GM19463 (cell line): ENCODE data around the gene ARHGAP9.
"Not testable (repeated sequence)": the region's sequence is repeated elsewhere in the genome, so short reads cannot be mapped to it uniquely, and the experiment has no call there.

Experiments used
- ATAC-seq: cut with Tn5 transposase; IDR thresholded peaks from one replicate; pipeline ENCODE4 v1.9.1; 2021; ENCODE audit warnings: mild to moderate bottlenecking, moderate library complexity; ENCODE audit not compliant: unreplicated experiment

The ARHGAP9 gene

GRCh38 chr12:57495051-57495701, 15.5 kb upstream of the ARHGAP9 start:
- not testable (repeated sequence) for ATAC-seq

- ATAC-seq = no peak
Measured at GRCh38 chr12:57491393-57492280, 12.0 kb upstream of the ARHGAP9 start.

GRCh38 chr12:57490126-57490525, 10.5 kb upstream of the ARHGAP9 start:
- ATAC-seq = no peak

GRCh38 chr12:57489157-57489641, 9.5 kb upstream of the ARHGAP9 start:
- no peak for ATAC-seq

GRCh38 chr12:57488402-57489156, 8.9 kb upstream of the ARHGAP9 start:
- no peak for ATAC-seq

- ATAC-seq = peak; percentile 99
Measured at GRCh38 chr12:57487597-57488401, 8.1 kb upstream of the ARHGAP9 start, which contains the start of gene MARS1. TSS of gene MARS1 (plus strand) at chr12:57488068. CDS start at chr12:57488091, 23 bp downstream.

- ATAC-seq = no peak
Measured at GRCh38 chr12:57487055-57487596, 7.5 kb upstream of the ARHGAP9 start.

GRCh38 chr12:57485695-57486094, 6.0 kb upstream of the ARHGAP9 start:
- ATAC-seq = no peak

GRCh38 chr12:57483466-57483865, 3.8 kb upstream of the ARHGAP9 start:
- no peak for ATAC-seq

GRCh38 chr12:57481671-57482070, 2.0 kb upstream of the ARHGAP9 start:
- ATAC-seq = no peak

- ATAC-seq = no peak
Measured at GRCh38 chr12:57479043-57479375, 657 bp downstream of the ARHGAP9 start.

GRCh38 chr12:57477710-57478681, 1.7 kb downstream of the ARHGAP9 start:
- peak; percentile 35 for ATAC-seq

- ATAC-seq = no peak
Measured at GRCh38 chr12:57476993-57477709, 2.5 kb downstream of the ARHGAP9 start.

GRCh38 chr12:57476162-57476992, 3.3 kb downstream of the ARHGAP9 start:
- ATAC-seq = peak; percentile 35

- no peak for ATAC-seq
Measured at GRCh38 chr12:57475271-57476161, 4.2 kb downstream of the ARHGAP9 start.

- ATAC-seq = no peak
Measured at GRCh38 chr12:57474862-57475261, 4.8 kb downstream of the ARHGAP9 start.

GRCh38 chr12:57474430-57474829, 5.2 kb downstream of the ARHGAP9 start:
- ATAC-seq = no peak
